Measurements from ENCODE around the gene PDGFRB.

- TF ChIP-seq, protein P1, sequence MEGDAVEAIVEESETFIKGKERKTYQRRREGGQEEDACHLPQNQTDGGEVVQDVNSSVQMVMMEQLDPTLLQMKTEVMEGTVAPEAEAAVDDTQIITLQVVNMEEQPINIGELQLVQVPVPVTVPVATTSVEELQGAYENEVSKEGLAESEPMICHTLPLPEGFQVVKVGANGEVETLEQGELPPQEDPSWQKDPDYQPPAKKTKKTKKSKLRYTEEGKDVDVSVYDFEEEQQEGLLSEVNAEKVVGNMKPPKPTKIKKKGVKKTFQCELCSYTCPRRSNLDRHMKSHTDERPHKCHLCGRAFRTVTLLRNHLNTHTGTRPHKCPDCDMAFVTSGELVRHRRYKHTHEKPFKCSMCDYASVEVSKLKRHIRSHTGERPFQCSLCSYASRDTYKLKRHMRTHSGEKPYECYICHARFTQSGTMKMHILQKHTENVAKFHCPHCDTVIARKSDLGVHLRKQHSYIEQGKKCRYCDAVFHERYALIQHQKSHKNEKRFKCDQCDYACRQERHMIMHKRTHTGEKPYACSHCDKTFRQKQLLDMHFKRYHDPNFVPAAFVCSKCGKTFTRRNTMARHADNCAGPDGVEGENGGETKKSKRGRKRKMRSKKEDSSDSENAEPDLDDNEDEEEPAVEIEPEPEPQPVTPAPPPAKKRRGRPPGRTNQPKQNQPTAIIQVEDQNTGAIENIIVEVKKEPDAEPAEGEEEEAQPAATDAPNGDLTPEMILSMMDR (IDR thresholded peaks at IDR 0.05; ENCODE audit: low read depth, low read length, missing input control): no peak
- TF ChIP-seq YY1 (IDR thresholded peaks at IDR 0.05) (no peak), SP1 (IDR thresholded peaks at IDR 0.05) (no peak), JUND (IDR thresholded peaks at IDR 0.05) (no peak), RXRA (IDR thresholded peaks at IDR 0.05) (no peak), ZBTB33 (IDR thresholded peaks at IDR 0.05) (no peak), GABPA (IDR thresholded peaks at IDR 0.05 in 1 of 2, conservative IDR thresholded peaks at IDR 0.05 in 1 of 2) (no peak)
- TF ChIP-seq, protein P2, sequence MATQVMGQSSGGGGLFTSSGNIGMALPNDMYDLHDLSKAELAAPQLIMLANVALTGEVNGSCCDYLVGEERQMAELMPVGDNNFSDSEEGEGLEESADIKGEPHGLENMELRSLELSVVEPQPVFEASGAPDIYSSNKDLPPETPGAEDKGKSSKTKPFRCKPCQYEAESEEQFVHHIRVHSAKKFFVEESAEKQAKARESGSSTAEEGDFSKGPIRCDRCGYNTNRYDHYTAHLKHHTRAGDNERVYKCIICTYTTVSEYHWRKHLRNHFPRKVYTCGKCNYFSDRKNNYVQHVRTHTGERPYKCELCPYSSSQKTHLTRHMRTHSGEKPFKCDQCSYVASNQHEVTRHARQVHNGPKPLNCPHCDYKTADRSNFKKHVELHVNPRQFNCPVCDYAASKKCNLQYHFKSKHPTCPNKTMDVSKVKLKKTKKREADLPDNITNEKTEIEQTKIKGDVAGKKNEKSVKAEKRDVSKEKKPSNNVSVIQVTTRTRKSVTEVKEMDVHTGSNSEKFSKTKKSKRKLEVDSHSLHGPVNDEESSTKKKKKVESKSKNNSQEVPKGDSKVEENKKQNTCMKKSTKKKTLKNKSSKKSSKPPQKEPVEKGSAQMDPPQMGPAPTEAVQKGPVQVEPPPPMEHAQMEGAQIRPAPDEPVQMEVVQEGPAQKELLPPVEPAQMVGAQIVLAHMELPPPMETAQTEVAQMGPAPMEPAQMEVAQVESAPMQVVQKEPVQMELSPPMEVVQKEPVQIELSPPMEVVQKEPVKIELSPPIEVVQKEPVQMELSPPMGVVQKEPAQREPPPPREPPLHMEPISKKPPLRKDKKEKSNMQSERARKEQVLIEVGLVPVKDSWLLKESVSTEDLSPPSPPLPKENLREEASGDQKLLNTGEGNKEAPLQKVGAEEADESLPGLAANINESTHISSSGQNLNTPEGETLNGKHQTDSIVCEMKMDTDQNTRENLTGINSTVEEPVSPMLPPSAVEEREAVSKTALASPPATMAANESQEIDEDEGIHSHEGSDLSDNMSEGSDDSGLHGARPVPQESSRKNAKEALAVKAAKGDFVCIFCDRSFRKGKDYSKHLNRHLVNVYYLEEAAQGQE (IDR thresholded peaks at IDR 0.05): no peak
Measured at GRCh38 chr5:150190503-150190979, 34.9 kb upstream of the PDGFRB start.
